IgD-negative memory B cell (primary cell): ENCODE data around the gene PLA2G4E. TPM values are rescaled to one million over a fixed set of nuclear protein-coding genes. Genes with fewer than 3 reads are reported as not detected.
A peak's percentile ranks its signal among the peaks of the same experiment; 100 is the strongest.

ENCODE experiments used
- H3K27ac Mint-ChIP-seq, 3 donors: one replicate each; pipeline ENCODE4 v1.8.0; 2020 to 2022; ENCODE audit warnings: mild to moderate bottlenecking in 3 of 3, mixed read lengths in 3 of 3, moderate library complexity in 1 of 3
- H3K27me3 Mint-ChIP-seq: one replicate; pipeline ENCODE4 v1.8.0; 2021; ENCODE audit warnings: mixed read lengths
- H3K36me3 Mint-ChIP-seq: one replicate; pipeline ENCODE4 v1.8.0; 2020; ENCODE audit warnings: mild to moderate bottlenecking, mixed read lengths
- H3K4me1 Mint-ChIP-seq, 3 donors: one replicate each; pipeline ENCODE4 v1.8.0; 2020 to 2022; ENCODE audit warnings: mixed read lengths in 3 of 3, mild to moderate bottlenecking in 1 of 3
- H3K4me3 Mint-ChIP-seq, 4 donors: one replicate each; pipeline ENCODE4 v1.8.0; 2020 to 2022; ENCODE audit warnings: mild to moderate bottlenecking in 4 of 4, mixed read lengths in 4 of 4, moderate library complexity in 3 of 4
- H3K9me3 Mint-ChIP-seq, 3 donors: one replicate each; pipeline ENCODE4 v1.8.0; 2020 to 2021; ENCODE audit warnings: mixed read lengths in 3 of 3, mild to moderate bottlenecking in 1 of 3
- polyA plus RNA-seq: library from polyadenylated mRNA; unstranded; fragments of 300-500 nt; fragmentation: Illumina TruSeq; gene quantifications from one replicate; pipeline ENCODE4 v1.2.3, GENCODE V29; 2021

The PLA2G4E gene
- polyA plus RNA-seq, 1 donor from 2014 or later, result not detected

DNA sequence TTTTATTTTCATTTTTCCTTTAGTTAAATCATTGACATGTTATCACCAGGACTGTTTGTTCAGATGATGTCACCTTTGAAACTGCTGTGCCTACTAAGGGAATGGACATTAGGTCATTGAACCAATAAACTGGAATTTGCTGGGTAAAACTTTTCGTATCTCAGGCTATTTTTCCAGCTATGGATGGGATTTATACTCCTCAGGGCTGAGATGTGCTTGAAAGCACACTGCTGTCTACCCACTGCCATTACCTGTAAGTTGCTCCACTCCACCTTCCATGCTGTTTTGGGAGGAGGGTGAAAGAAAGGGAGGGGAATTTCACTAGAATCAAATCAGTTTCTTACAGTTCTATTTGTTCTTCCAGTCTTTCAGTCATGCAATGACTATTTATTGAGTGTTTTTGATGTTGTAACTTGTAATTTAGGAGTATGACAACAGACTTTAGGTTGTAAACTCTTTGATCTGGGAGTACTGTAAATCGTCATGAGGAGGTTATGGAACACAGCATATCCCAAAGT is 59.8 kb downstream of the PLA2G4E start:
- H3K27me3 Mint-ChIP-seq, result no peaks in the 10 kb centered on the region
- peak overlapping the region in 1 of 3 donors; percentile 5 for H3K27ac Mint-ChIP-seq
- H3K4me3 Mint-ChIP-seq, result no peak overlapping the region

DNA sequence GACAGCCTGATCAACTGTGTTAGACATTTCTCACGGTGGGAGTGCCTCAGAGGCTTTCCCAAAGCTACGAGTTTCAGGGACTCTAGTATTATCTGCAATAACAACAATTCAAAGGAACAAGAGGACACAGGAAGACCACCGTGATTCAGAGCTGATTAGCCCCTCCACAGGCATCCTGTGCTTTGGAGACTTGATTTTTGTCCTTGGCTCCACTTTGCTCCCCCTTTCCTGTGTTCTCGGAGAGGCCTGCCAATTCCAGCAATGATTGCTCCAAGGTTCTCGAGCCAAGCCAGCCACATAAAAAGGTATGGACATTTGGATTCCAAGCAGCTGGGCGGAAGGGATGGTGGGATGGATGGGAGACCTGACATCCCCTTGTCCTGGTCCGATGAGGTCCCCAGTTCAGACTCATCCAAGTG is 62.8 kb downstream of the PLA2G4E start:
- Mint-ChIP-seq H3K27ac (no peak overlapping the region), H3K4me1 (peaks cover 1 to 10% (median 9%) of the 10 kb centered on the region in 3 donors), H3K36me3 (no peaks in the 10 kb centered on the region), H3K4me3 (no peak overlapping the region), H3K27me3 (no peaks in the 10 kb centered on the region), H3K9me3 (no peaks in the 10 kb centered on the region)

More for the DNA sequence above, 59.8 kb downstream of the PLA2G4E start:
- Mint-ChIP-seq H3K36me3 (no peaks in the 10 kb centered on the region), H3K4me1 (peaks cover 2 to 10% (median 9%) of the 10 kb centered on the region in 3 donors), H3K9me3 (no peaks in the 10 kb centered on the region)

DNA sequence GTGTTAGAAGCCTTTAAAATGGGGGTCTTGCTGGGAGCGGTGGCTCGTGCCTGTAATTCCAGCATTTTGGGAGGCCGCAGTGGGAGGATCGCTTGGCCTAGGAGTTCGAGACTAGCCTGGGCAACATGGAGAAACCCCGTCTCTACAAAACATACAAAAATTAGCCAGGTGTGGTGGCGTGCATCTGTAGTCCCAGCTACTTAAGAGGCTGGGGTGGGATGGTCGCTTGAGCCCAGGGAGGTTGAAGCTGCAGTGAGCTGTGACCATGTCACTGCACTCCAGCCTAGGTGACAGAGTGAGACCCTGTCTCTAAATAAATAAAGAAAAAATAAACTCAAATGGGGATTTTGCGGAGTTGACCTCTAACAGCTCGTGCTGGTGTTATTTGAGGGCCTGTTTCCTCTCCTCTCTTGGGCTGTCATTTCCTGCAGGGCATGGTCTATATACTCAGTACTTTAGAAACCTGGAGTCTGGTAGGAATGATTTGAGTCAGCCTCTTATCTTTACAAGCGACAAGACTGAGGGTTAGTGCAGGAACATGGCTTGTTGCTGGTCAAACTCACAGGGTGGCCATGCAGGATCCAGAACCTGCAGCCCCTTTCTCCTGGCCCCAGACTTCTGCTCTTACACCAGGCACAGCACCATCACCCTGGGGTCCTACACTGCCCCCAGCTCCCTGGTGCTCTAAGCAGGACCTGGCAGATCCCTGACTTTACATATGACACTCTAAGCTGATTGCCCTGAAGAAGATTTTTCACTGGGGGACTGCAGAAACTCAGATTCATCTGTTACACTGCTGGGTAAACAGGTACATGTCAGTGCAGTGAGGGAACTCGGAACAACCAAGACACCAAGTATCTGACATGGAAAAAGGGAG is 63.6 kb downstream of the PLA2G4E start:
- no peaks in the 10 kb centered on the region for H3K36me3 Mint-ChIP-seq
- H3K4me1 Mint-ChIP-seq, result peaks cover 1 to 10% (median 9%) of the 10 kb centered on the region in 3 donors
- no peaks in the 10 kb centered on the region for H3K27me3 Mint-ChIP-seq
- H3K27ac Mint-ChIP-seq, result no peak overlapping the region
- H3K4me3 Mint-ChIP-seq, result peak overlapping the region in 1 of 4 donors; percentile 51
- no peaks in the 10 kb centered on the region for H3K9me3 Mint-ChIP-seq

DNA sequence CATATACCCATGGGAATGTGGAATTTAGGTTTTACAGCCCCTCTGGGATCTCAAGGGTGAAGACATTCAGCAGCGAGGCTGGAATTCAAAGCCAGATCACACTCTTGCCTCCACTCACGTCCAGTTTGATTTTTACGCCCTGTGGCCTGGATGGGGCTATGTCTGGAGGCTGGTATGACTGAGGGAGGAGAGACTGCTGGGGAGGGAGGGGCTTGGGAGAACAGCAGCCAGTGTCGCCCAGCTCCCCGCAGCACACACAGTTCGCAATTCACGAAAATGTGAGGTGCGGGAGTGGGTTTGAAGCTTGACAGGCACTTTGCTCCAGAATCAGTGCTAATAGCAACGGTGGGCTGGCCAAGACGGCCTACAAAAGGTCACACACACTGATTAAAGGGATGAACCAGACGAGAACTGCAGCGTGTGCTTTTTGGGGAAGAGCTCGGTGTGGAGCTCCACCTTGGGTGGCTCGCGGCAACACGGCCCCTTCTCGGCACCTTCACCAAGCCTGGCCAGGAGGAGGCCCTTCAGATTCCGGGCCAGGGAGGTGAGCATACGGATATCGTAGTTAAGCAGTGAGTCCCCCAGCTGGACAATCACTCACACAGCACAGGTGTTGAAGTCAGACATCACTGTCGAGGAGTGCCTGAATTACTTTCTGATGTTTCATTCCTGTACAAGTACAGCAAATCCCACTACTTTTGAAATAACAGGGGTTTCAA is 64.9 kb downstream of the PLA2G4E start:
- no peaks in the 10 kb centered on the region for H3K36me3 Mint-ChIP-seq
- no peak overlapping the region for H3K4me3 Mint-ChIP-seq
- peaks cover 1 to 9% (median 5%) of the 10 kb centered on the region in 3 donors for H3K4me1 Mint-ChIP-seq
- no peak overlapping the region for H3K27ac Mint-ChIP-seq
- H3K27me3 Mint-ChIP-seq, result no peaks in the 10 kb centered on the region
- H3K9me3 Mint-ChIP-seq, result no peaks in the 10 kb centered on the region

DNA sequence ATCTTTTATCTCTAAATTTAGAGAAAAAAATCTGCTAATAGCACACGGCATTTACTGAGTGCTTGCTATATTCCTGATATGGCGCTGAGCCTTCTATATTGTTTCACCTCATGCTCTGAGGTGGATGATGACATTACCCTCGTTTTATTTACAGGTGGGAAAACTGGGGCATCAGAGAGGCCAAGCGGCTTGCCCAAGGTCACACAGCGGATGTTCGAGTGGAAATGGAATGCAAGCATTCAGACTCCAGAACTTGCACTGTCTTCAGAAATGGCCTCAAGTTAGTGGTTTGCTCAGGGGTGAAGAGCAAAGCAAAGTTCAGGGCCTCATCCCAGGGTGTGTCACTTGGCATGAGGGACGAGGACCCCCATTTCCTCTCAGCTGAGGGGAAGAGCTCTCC is 65.7 kb downstream of the PLA2G4E start:
- H3K9me3 Mint-ChIP-seq, result no peaks in the 10 kb centered on the region
- H3K27ac Mint-ChIP-seq, result no peak overlapping the region
- H3K4me1 Mint-ChIP-seq, result peaks cover 0 to 9% (median 5%) of the 10 kb centered on the region in 3 donors
- H3K4me3 Mint-ChIP-seq, result no peak overlapping the region
- peaks cover 3% of the 10 kb centered on the region for H3K36me3 Mint-ChIP-seq
- H3K27me3 Mint-ChIP-seq, result no peaks in the 10 kb centered on the region

DNA sequence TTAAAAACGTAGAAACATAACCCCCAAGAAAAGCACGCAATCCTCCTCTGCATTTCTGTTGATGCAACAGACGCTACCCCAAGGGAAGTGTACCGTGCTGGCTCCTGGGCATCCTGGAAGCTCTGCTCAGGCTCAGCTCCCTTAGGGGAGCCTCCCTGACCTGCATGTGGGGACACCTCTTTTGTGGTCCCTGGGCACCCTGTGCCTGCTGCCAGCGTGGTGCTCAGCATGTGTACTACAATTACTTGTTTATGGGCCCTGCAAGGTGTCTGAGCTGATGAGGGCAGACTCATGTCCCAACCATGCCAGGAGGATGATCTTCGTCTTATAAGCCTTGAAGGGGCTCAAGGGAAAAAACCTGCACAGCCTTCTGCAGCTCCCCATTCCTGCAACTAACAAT is 66.8 kb downstream of the PLA2G4E start:
- Mint-ChIP-seq H3K27me3 (no peaks in the 10 kb centered on the region), H3K4me1 (peaks cover 0 to 9% (median 5%) of the 10 kb centered on the region in 3 donors), H3K27ac (no peak overlapping the region), H3K4me3 (no peak overlapping the region), H3K36me3 (peaks cover 3% of the 10 kb centered on the region), H3K9me3 (no peaks in the 10 kb centered on the region)

DNA sequence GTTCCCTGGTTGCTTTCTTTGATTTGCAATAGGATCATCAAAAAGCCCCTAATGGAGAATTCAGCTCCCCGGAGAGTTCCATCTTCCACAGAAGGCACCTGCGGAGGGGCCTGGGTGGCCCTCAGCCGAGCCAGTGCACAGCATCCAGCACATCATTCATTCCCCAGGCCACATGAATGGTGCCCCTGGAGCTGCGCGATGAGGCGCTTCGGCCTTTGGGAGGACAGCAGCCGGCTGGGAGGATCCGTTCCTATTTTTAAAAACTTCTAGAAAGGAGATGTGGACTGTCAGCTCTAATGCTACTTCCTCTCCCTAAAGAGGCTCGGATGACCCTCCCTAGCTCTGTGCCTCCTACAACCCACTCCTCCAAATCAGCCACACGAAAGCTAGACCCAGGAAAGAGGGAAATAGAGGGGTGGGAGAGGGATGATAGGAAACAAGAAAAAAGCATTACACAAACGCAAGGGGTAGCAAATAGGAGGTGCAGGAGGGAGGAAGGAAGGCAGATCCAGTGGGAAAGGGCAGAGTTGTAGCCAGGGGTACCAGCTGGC is 68.8 kb downstream of the PLA2G4E start:
- Mint-ChIP-seq H3K36me3 (peaks cover 5% of the 10 kb centered on the region), H3K4me1 (peaks cover 0 to 5% (median 4%) of the 10 kb centered on the region in 3 donors), H3K27ac (no peak overlapping the region), H3K4me3 (no peak overlapping the region), H3K9me3 (no peaks in the 10 kb centered on the region), H3K27me3 (no peaks in the 10 kb centered on the region)

DNA sequence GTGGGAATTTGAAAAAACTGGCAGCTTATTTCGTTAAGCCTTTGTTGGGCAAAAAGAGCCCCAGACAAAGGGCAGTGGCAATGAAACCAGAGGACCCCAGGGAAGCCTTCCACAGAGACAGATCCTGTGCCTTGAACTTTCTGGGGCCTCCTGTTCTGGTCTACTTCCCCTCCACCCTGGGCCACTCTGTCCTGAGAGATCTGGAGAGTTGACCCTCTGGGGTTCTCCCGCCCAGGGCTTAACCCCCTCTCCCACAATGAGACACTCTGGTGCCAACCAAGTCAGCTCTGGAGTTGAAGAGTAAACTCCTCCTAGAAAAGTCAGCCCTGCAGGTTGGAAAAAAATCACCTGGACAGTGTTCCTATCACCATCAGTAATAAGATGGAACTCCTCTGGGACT is 69.3 kb downstream of the PLA2G4E start:
- no peaks in the 10 kb centered on the region for H3K9me3 Mint-ChIP-seq
- no peak overlapping the region for H3K27ac Mint-ChIP-seq
- H3K36me3 Mint-ChIP-seq, result peaks cover 6% of the 10 kb centered on the region
- H3K4me1 Mint-ChIP-seq, result peaks cover 0 to under 1% (median under 1%) of the 10 kb centered on the region in 3 donors
- H3K27me3 Mint-ChIP-seq, result no peaks in the 10 kb centered on the region
- H3K4me3 Mint-ChIP-seq, result no peak overlapping the region

DNA sequence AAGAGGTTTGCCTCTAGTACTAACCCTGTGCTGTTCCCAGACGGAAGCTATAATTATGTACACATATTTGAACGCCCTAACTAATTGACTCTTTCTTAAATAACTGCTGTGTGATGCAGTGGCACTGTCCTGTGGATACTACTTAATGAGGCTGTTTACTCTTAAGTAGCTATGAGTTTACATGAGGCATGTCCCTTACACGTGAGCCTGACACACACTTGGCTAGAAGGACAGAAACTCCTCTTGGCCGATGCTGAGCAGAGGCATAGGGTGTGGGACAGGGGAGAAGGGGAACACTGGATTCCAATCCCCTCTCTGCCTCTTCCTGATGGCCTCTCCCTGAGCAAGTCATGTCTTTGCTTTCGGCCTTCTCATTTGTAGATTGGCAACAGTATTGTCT is 70.4 kb downstream of the PLA2G4E start:
- Mint-ChIP-seq H3K27me3 (no peaks in the 10 kb centered on the region), H3K4me1 (no peaks in the 10 kb centered on the region), H3K4me3 (no peak overlapping the region), H3K36me3 (peaks cover 6% of the 10 kb centered on the region), H3K27ac (no peak overlapping the region), H3K9me3 (no peaks in the 10 kb centered on the region)

DNA sequence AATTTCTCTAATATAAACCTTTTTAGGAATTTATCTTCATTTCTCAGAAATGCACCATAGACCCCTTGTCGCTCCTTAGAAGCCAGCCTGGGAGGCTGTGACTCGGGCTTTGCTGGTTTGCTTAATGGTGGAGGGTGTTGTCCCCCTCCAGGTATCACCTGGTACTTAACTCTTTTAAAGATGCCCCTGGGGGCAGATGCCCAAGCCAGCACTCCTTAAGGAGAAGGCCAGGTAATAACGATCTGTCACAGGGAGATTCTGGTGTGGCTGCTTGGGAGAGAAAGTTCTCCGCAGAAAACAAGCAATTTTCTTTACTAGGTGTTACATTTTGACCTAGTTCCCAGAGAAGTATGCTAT is 70.7 kb downstream of the PLA2G4E start:
- Mint-ChIP-seq H3K36me3 (peaks cover 6% of the 10 kb centered on the region), H3K27ac (no peak overlapping the region), H3K4me1 (no peaks in the 10 kb centered on the region), H3K9me3 (no peaks in the 10 kb centered on the region), H3K4me3 (no peak overlapping the region), H3K27me3 (no peaks in the 10 kb centered on the region)

DNA sequence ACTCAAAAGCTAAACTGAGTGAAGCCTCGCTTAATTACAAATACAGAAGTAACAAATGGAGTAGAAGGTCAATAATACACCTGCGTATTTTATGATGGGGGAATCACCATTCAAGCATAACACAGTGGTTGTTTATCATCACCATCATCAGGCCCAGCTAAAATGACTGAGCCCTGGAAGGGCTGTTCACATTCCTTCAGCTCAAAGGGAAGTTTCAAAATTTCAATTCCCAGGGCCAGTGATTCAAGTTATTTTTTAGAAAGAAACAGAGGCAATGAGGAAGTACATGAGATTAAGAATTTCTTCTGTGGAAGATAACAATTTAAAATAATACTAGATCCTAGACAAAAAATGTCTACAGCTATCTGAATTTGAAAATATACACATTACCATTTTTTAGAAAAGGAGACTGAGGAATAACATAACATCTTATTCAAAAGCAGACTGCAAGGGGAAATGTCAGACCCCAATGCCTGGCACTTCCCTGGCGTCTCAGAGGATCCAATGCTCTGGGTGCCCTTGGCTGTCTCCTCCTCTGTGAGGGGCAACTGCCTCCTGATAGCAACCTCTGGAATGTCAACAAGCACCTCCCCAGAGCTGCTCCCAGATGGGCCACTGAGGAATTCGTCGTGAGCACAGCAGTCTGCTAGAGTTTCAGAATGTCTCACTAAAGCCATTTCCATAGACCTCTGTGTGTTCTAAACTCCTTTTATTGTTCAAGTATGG is 71.3 kb downstream of the PLA2G4E start:
- Mint-ChIP-seq H3K27ac (no peak overlapping the region), H3K9me3 (no peaks in the 10 kb centered on the region), H3K4me1 (no peaks in the 10 kb centered on the region), H3K4me3 (no peak overlapping the region), H3K36me3 (peaks cover 6% of the 10 kb centered on the region), H3K27me3 (no peaks in the 10 kb centered on the region)

DNA sequence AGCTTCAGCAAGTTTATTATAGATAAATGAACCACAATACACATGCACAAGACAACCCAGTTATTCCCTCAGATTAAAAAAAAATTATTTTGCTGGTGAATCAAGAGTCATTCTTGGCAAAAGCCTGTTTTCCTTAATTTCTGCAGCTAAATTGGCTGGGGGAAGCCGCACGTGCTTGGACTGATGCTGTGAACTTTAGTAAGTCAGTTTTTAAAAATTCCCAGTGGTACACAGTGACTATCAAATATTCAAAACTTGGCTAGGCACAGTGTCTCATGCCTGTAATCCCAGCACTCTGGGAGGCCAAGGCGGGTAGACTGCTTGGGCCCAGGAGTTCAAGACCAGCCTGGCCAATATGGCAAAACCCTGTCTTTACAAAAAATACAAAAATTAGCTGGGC is 72.4 kb downstream of the PLA2G4E start:
- Mint-ChIP-seq H3K4me1 (no peaks in the 10 kb centered on the region), H3K27me3 (no peaks in the 10 kb centered on the region), H3K9me3 (no peaks in the 10 kb centered on the region), H3K27ac (no peak overlapping the region), H3K4me3 (no peak overlapping the region), H3K36me3 (peaks cover 6% of the 10 kb centered on the region)

DNA sequence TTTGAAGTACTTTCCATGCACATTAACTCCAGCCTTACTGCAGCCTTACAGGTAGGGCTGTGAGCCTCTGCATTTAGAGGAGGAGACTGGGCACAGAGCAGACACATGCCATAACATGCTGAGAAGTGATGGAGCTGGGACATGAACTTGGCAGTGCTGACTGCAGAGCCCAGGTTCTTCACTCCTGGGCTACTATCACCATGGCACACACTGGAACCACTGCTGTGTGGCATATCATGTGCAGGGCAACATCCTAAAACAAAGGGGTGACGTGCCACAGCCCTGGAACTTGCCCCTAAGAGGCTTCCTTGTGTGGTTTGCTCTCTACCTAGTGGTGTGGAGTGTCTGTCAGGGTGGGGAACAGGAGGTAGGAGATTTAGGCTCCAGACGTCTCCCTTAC is 73.9 kb downstream of the PLA2G4E start:
- H3K4me1 Mint-ChIP-seq, result no peaks in the 10 kb centered on the region
- H3K9me3 Mint-ChIP-seq, result no peaks in the 10 kb centered on the region
- H3K27ac Mint-ChIP-seq, result no peak overlapping the region
- no peak overlapping the region for H3K4me3 Mint-ChIP-seq
- peaks cover 6% of the 10 kb centered on the region for H3K36me3 Mint-ChIP-seq
- H3K27me3 Mint-ChIP-seq, result no peaks in the 10 kb centered on the region

DNA sequence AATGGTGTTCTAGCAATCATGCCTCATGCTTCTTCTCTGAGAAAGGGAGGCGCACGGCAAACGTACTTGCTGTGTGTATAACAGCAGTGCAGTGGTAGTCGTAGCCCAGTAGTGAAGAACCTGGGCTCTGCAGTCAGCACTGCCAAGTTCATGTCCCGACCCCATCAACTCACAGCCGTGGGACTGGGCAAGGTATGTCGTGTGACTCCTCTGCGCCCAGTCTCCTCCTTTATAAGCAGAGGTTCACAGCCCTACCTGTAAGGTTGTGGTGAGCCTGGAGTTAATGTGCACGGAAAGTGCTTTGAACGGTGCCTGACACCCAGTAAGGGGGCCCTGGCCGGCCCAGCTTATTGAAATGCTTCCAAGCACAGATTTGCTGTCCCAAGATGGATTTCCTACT is 75.1 kb downstream of the PLA2G4E start:
- peaks cover 6% of the 10 kb centered on the region for H3K36me3 Mint-ChIP-seq
- H3K9me3 Mint-ChIP-seq, result no peaks in the 10 kb centered on the region

DNA sequence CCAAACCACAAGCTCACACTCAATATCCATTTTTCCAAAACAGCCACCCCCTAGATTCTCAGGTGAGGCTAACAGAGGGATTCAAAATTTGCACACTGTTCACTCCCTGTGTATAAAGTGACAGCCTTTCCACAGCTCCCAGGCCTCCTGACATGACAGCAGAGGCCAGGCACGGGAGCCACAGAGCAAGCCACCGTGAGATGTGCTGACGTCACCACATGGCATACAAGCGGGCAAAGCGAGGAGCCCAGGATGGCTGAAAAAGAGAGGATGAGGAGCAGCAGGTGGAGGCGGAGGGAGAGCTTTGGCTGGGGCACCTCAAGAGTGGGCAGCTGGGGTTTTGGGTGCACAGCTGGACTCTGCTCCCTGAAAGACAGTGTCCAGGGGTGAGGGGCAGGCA is 75.6 kb downstream of the PLA2G4E start:
- peaks cover 6% of the 10 kb centered on the region for H3K36me3 Mint-ChIP-seq
- no peaks in the 10 kb centered on the region for H3K4me1 Mint-ChIP-seq
- H3K27ac Mint-ChIP-seq, result no peak overlapping the region
- H3K27me3 Mint-ChIP-seq, result no peaks in the 10 kb centered on the region
- H3K4me3 Mint-ChIP-seq, result no peak overlapping the region
- no peaks in the 10 kb centered on the region for H3K9me3 Mint-ChIP-seq

More for the DNA sequence above, 75.1 kb downstream of the PLA2G4E start:
- no peak overlapping the region for H3K27ac Mint-ChIP-seq
- H3K4me3 Mint-ChIP-seq, result no peak overlapping the region
- no peaks in the 10 kb centered on the region for H3K4me1 Mint-ChIP-seq
- H3K27me3 Mint-ChIP-seq, result no peaks in the 10 kb centered on the region
